ENCODE data around the gene PTPRR. TPM values are rescaled to one million over a fixed set of nuclear protein-coding genes. Genes with fewer than 3 reads are reported as not detected.
A peak's percentile ranks its signal among the peaks of the same experiment; 100 is the strongest.

PTPRR gene
- total RNA-seq, 4 donors from 2014 or later = not detected

GRCh38 chr12:70619471-70620152 is 300.9 kb downstream of the PTPRR start:
- WGBS = 74% methylated on average over 5 of the region's 5 CpGs
- Histone ChIP-seq H3K4me3 (no peak overlapping the region), H3K36me3 (no peaks in the 10 kb centered on the region), H3K9me3 (no peaks in the 10 kb centered on the region), H3K27me3 (no peaks in the 10 kb centered on the region), H3K4me1 (no peaks in the 10 kb centered on the region), H3K27ac (no peak overlapping the region)
- TF ChIP-seq EP300 (IDR thresholded peaks at IDR 0.05) (no peak), POLR2A (IDR thresholded peaks at IDR 0.05) (no peak), POLR2AphosphoS5 (IDR thresholded peaks at IDR 0.05) (no peak)
- TF ChIP-seq, protein P1, sequence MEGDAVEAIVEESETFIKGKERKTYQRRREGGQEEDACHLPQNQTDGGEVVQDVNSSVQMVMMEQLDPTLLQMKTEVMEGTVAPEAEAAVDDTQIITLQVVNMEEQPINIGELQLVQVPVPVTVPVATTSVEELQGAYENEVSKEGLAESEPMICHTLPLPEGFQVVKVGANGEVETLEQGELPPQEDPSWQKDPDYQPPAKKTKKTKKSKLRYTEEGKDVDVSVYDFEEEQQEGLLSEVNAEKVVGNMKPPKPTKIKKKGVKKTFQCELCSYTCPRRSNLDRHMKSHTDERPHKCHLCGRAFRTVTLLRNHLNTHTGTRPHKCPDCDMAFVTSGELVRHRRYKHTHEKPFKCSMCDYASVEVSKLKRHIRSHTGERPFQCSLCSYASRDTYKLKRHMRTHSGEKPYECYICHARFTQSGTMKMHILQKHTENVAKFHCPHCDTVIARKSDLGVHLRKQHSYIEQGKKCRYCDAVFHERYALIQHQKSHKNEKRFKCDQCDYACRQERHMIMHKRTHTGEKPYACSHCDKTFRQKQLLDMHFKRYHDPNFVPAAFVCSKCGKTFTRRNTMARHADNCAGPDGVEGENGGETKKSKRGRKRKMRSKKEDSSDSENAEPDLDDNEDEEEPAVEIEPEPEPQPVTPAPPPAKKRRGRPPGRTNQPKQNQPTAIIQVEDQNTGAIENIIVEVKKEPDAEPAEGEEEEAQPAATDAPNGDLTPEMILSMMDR (IDR thresholded peaks at IDR 0.05) = no peak
- no peak for DNase-seq (ENCODE audit: low spot score in 2 of 2)

- no peak overlapping the region for H3K4me3 ChIP-seq
- no peaks in the 10 kb centered on the region for H3K4me1 ChIP-seq
- DNase-seq (ENCODE audit: low spot score in 2 of 2) = no peak
- no peaks in the 10 kb centered on the region for H3K36me3 ChIP-seq
- WGBS = 90% methylated on average over 4 of the region's 4 CpGs
- no peaks in the 10 kb centered on the region for H3K9me3 ChIP-seq
- no peaks in the 10 kb centered on the region for H3K27me3 ChIP-seq
- no peak overlapping the region for H3K27ac ChIP-seq
- TF ChIP-seq POLR2AphosphoS5 (IDR thresholded peaks at IDR 0.05) (no peak), EP300 (IDR thresholded peaks at IDR 0.05) (no peak)
- TF ChIP-seq, protein P1 (IDR thresholded peaks at IDR 0.05) = no peak
Measured at GRCh38 chr12:70618371-70618770, 302.2 kb downstream of the PTPRR start.

- Histone ChIP-seq H3K27ac (no peak overlapping the region), H3K4me1 (no peaks in the 10 kb centered on the region), H3K9me3 (no peaks in the 10 kb centered on the region), H3K27me3 (no peaks in the 10 kb centered on the region), H3K4me3 (no peak overlapping the region), H3K36me3 (no peaks in the 10 kb centered on the region)
- DNase-seq (ENCODE audit: low spot score in 2 of 2) = no peak
- 78% methylated on average over 4 of the region's 4 CpGs for WGBS
- TF ChIP-seq POLR2AphosphoS5 (IDR thresholded peaks at IDR 0.05) = no peak
- TF ChIP-seq EP300 (IDR thresholded peaks at IDR 0.05) = no peak
- TF ChIP-seq, protein P1 (IDR thresholded peaks at IDR 0.05) = no peak
- no peak for TF ChIP-seq POLR2A (IDR thresholded peaks at IDR 0.05)
Measured at GRCh38 chr12:70617450-70617849, 303.1 kb downstream of the PTPRR start.

DNA sequence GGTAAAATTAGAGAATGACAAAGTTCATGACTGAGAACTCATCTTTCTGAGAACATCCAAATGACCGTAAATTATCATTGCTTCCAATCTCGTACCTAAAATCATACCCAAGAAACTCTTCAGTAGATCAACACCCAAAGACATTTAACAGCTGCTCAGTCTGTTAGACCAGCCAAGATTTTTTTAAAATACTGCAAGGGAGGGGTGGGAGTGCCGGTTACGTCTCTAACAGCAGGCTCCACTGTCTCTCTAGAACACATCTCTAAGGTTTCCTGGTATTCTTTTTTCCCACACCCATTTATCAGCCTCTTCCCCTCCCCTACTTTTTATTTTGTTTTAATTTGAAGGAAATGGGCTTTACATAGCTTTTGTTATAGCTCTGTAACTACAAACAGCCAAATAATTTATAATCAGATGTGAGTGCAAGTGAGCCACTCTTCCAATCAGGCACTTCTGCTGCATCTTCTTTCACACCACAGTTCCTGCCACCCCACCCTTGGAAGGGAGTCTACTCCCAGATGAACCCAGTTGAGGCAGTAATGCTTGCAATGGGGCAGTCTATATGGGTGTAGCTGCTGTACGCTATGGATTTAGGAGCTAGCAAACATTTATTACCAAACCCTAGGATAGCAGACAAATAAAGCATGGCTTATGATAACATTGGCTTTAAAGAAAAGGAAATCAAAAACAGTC is 305.2 kb downstream of the PTPRR start:
- TF ChIP-seq, protein P1 (IDR thresholded peaks at IDR 0.05) = no peak
- no peak for TF ChIP-seq POLR2AphosphoS5 (IDR thresholded peaks at IDR 0.05)
- no peak for TF ChIP-seq POLR2A (IDR thresholded peaks at IDR 0.05)
- TF ChIP-seq EP300 (IDR thresholded peaks at IDR 0.05) = no peak
- Histone ChIP-seq H3K36me3 (no peaks in the 10 kb centered on the region), H3K27me3 (no peaks in the 10 kb centered on the region), H3K9me3 (no peaks in the 10 kb centered on the region), H3K27ac (no peak overlapping the region), H3K4me3 (no peak overlapping the region), H3K4me1 (peaks cover 2% of the 10 kb centered on the region)
- DNase-seq (ENCODE audit: low spot score in 2 of 2) = no peak
- WGBS = 48% methylated on average over 5 of the region's 5 CpGs

GRCh38 chr12:70609739-70610491 is 310.6 kb downstream of the PTPRR start:
- H3K27me3 ChIP-seq = no peaks in the 10 kb centered on the region
- H3K27ac ChIP-seq = peak overlapping the region; percentile 10
- peak in 1 of 3 donors; percentile 23 for TF ChIP-seq POLR2AphosphoS5 (IDR thresholded peaks at IDR 0.05)
- TF ChIP-seq, protein P1 (IDR thresholded peaks at IDR 0.05) = no peak
- no peaks in the 10 kb centered on the region for H3K9me3 ChIP-seq
- peaks cover 11% of the 10 kb centered on the region for H3K4me1 ChIP-seq
- peak overlapping the region; percentile 62 for H3K4me3 ChIP-seq
- no peaks in the 10 kb centered on the region for H3K36me3 ChIP-seq
- WGBS = under 1% methylated on average over 22 of the region's 63 CpGs
- peak; percentile 66 to 77 for DNase-seq (ENCODE audit: low spot score in 2 of 2)

All from suprapubic skin (tissue), 4 donors.